ENCODE data around the gene CSNK1D. TPM values are rescaled to one million over a fixed set of nuclear protein-coding genes. Genes with fewer than 3 reads are reported as not detected.
"Not testable (repeated sequence)": the region's sequence is repeated elsewhere in the genome, so short reads cannot be mapped to it uniquely, and the experiment has no call there.

Gene CSNK1D
- total RNA-seq, 1 experiment from 2014 or later: 80.4 TPM

- in situ Hi-C loops (cut with HindIII; ENCODE audit: low pct_unique_long_range_greater_than_20kb, low sequenced_read_pairs): no loop called here
These were observed 59.4 kb downstream of the CSNK1D start for GRCh38 chr17:82214012-82214628.

GRCh38 chr17:82213251-82214011, 60.1 kb downstream of the CSNK1D start:
- in situ Hi-C loops (cut with HindIII; ENCODE audit: low pct_unique_long_range_greater_than_20kb, low sequenced_read_pairs): no loop called here
- DNase-seq (ENCODE audit: low read depth): peak; percentile 63

More at GRCh38 chr17:82214012-82214628, 59.4 kb downstream of the CSNK1D start:
- no peak for DNase-seq (ENCODE audit: low read depth)

- in situ Hi-C loops (cut with HindIII; ENCODE audit: low pct_unique_long_range_greater_than_20kb, low sequenced_read_pairs): no loop called here
- peak; percentile 66 for DNase-seq (ENCODE audit: low read depth)
These were observed 60.9 kb downstream of the CSNK1D start, which contains the start of gene CCDC57 for GRCh38 chr17:82212331-82213250. TSS of gene CCDC57 (minus strand) at chr17:82212842. CDS start at chr17:82201944, 10,898 bp downstream.

GRCh38 chr17:82210655-82211054, 62.8 kb downstream of the CSNK1D start:
- DNase-seq (ENCODE audit: low read depth); in situ Hi-C loops (cut with HindIII; ENCODE audit: low pct_unique_long_range_greater_than_20kb, low sequenced_read_pairs): not testable (repeated sequence)

- peak; percentile 89 for DNase-seq (ENCODE audit: low read depth)
- in situ Hi-C loops (cut with HindIII; ENCODE audit: low pct_unique_long_range_greater_than_20kb, low sequenced_read_pairs): loop anchor here (10.0 kb wide), 1 partner anchor 71 kb away; no protein-coding TSS in a partner anchor
These were observed 67.6 kb downstream of the CSNK1D start for GRCh38 chr17:82205720-82206508.

GRCh38 chr17:82204831-82205719, 68.4 kb downstream of the CSNK1D start:
- in situ Hi-C loops (cut with HindIII; ENCODE audit: low pct_unique_long_range_greater_than_20kb, low sequenced_read_pairs): loop anchor here (10.0 kb wide), 1 partner anchor 70 kb away; no protein-coding TSS in a partner anchor
- DNase-seq (ENCODE audit: low read depth): peak; percentile 65

- in situ Hi-C loops (cut with HindIII; ENCODE audit: low pct_unique_long_range_greater_than_20kb, low sequenced_read_pairs): loop anchor here (10.0 kb wide), 1 partner anchor 69 kb away; no protein-coding TSS in a partner anchor
- DNase-seq (ENCODE audit: low read depth): no peak
These were observed 69.6 kb downstream of the CSNK1D start for GRCh38 chr17:82203920-82204319.

- DNase-seq (ENCODE audit: low read depth): no peak
- in situ Hi-C loops (cut with HindIII; ENCODE audit: low pct_unique_long_range_greater_than_20kb, low sequenced_read_pairs): loop anchor here (10.0 kb wide), 1 partner anchor 68 kb away; no protein-coding TSS in a partner anchor
These were observed 70.5 kb downstream of the CSNK1D start for GRCh38 chr17:82202981-82203380.

- in situ Hi-C loops (cut with HindIII; ENCODE audit: low pct_unique_long_range_greater_than_20kb, low sequenced_read_pairs): loop anchor here (10.0 kb wide), 1 partner anchor 67 kb away; no protein-coding TSS in a partner anchor
- no peak for DNase-seq (ENCODE audit: low read depth)
These were observed 72.0 kb downstream of the CSNK1D start for GRCh38 chr17:82201498-82201910.

GRCh38 chr17:82200743-82201497, 72.6 kb downstream of the CSNK1D start:
- in situ Hi-C loops (cut with HindIII; ENCODE audit: low pct_unique_long_range_greater_than_20kb, low sequenced_read_pairs): loop anchor here (10.0 kb wide), 1 partner anchor 66 kb away; no protein-coding TSS in a partner anchor
- no peak for DNase-seq (ENCODE audit: low read depth)

GRCh38 chr17:82200135-82200534, 73.4 kb downstream of the CSNK1D start:
- no peak for DNase-seq (ENCODE audit: low read depth)
- in situ Hi-C loops (cut with HindIII; ENCODE audit: low pct_unique_long_range_greater_than_20kb, low sequenced_read_pairs): loop anchor here (10.0 kb wide), 1 partner anchor 65 kb away; no protein-coding TSS in a partner anchor

GRCh38 chr17:82199496-82199895, 74.0 kb downstream of the CSNK1D start:
- in situ Hi-C loops (cut with HindIII; ENCODE audit: low pct_unique_long_range_greater_than_20kb, low sequenced_read_pairs): no loop called here
- no peak for DNase-seq (ENCODE audit: low read depth)

GRCh38 chr17:82198092-82198491, 75.4 kb downstream of the CSNK1D start:
- in situ Hi-C loops (cut with HindIII; ENCODE audit: low pct_unique_long_range_greater_than_20kb, low sequenced_read_pairs): no loop called here
- DNase-seq (ENCODE audit: low read depth): no peak

GRCh38 chr17:82195675-82196672, 77.5 kb downstream of the CSNK1D start:
- in situ Hi-C loops (cut with HindIII; ENCODE audit: low pct_unique_long_range_greater_than_20kb, low sequenced_read_pairs): no loop called here
- no peak for DNase-seq (ENCODE audit: low read depth)

- in situ Hi-C loops (cut with HindIII; ENCODE audit: low pct_unique_long_range_greater_than_20kb, low sequenced_read_pairs): no loop called here
- DNase-seq (ENCODE audit: low read depth): no peak
These were observed 78.7 kb downstream of the CSNK1D start for GRCh38 chr17:82194765-82195164.

Measured in Caki2 (cell line).